Caco-2 (cell line): ENCODE data around the gene MYO7B. TPM values are rescaled to one million over a fixed set of nuclear protein-coding genes. Genes with fewer than 3 reads are reported as not detected.

Experiments
- BruUV-seq: library from RNA; stranded (reverse); fragments of 400-500 nt; replicated peaks from 2 replicates; lab custom pipeline; 2021; lab: Mats Ljungman, UMichigan
- CTCF ChIA-PET: fragments of 300-600 bp; sonication (Branson Sonifier 250); formaldehyde crosslinking; loops from one replicate; lab custom pipeline; 2022; ENCODE audit warnings: antibody characterized with exemption; lab: Charles Lee
- POLR2A ChIA-PET: fragments of 300-600 bp; sonication (Branson Sonifier 250); formaldehyde crosslinking; loops from one replicate; lab custom pipeline; 2022; ENCODE audit warnings: antibody characterized with exemption; lab: Charles Lee
- DNase-seq, 2 experiments: peaks; one replicate each; pipeline versions ENCODE4 v3.0.0 to v3.0.0-alpha.2; 2020 to 2022
- H3K27me3 ChIP-seq: replicated peaks from 2 replicates; pipeline ENCODE4 v1.6.0; 2011; ENCODE audit warnings: low read length; ENCODE audit not compliant: control insufficient read depth, insufficient read depth
- H3K36me3 ChIP-seq: 2 replicates; pipeline ENCODE4 v1.5.1; 2011; ENCODE audit warnings: low read length; ENCODE audit not compliant: control insufficient read depth, insufficient read depth
- H3K4me1 ChIP-seq: fragments of 250-450 bp; sonication (Bioruptor Pico); 2 replicates; pipeline ENCODE4 v1.5.1; 2020; ENCODE audit warnings: mild to moderate bottlenecking
- H3K4me3 ChIP-seq: 2 replicates; pipeline ENCODE4 v1.5.1; 2011; ENCODE audit warnings: low read depth, mild to moderate bottlenecking, control low read depth, low read length
- H3K9me3 ChIP-seq: fragments of 250-450 bp; sonication (Bioruptor Pico); 2 replicates; pipeline ENCODE4 v1.5.1; 2020; ENCODE audit warnings: mild to moderate bottlenecking, moderate library complexity
- H3K27ac Mint-ChIP-seq: one replicate; pipeline ENCODE4 v1.8.0; 2022; ENCODE audit warnings: mixed read lengths; ENCODE audit not compliant: unreplicated experiment
- H3K27me3 Mint-ChIP-seq: one replicate; pipeline ENCODE4 v1.8.0; 2022; ENCODE audit warnings: mixed read lengths; ENCODE audit not compliant: insufficient read depth, unreplicated experiment
- H3K36me3 Mint-ChIP-seq: one replicate; pipeline ENCODE4 v1.8.0; 2022; ENCODE audit warnings: mild to moderate bottlenecking, mixed read lengths; ENCODE audit not compliant: insufficient read depth, unreplicated experiment
- H3K4me1 Mint-ChIP-seq: one replicate; pipeline ENCODE4 v1.8.0; 2022; ENCODE audit warnings: low read depth, mixed read lengths; ENCODE audit not compliant: unreplicated experiment
- H3K4me3 Mint-ChIP-seq: one replicate; pipeline ENCODE4 v1.8.0; 2022; ENCODE audit warnings: mild to moderate bottlenecking, moderate library complexity, mixed read lengths; ENCODE audit not compliant: unreplicated experiment
- H3K9me3 Mint-ChIP-seq: one replicate; pipeline ENCODE4 v1.8.0; 2022; ENCODE audit warnings: mixed read lengths; ENCODE audit not compliant: unreplicated experiment
- CTCF ChIP-seq, 2 experiments: fragments of 200-600 bp in 1 of 2; IDR thresholded peaks; 1 replicate in 1 of 2; 2 replicates in 1 of 2; pipeline versions ENCODE4 v1.5.1 to v1.8.0; 2011 to 2022; ENCODE audit warnings: antibody characterized with exemption in 1 of 2, control low read depth in 1 of 2, inconsistent platforms in 1 of 2, low read depth in 1 of 2, low read length in 1 of 2, mild to moderate bottlenecking in 1 of 2, moderate library complexity in 1 of 2; ENCODE audit not compliant: insufficient read depth in 1 of 2, severe bottlenecking in 1 of 2, unreplicated experiment in 1 of 2
- intact Hi-C: fragments of 100-400 bp; cut with micrococcal nuclease; formaldehyde crosslinking; loops from one replicate; pipeline ENCODE4 v1.10.0; 2022; ENCODE audit not compliant: unreplicated experiment
- total RNA-seq: library from RNA; stranded (reverse); gene quantifications from 2 replicates; pipeline ENCODE4 v1.2.3, GENCODE V29; 2022

The MYO7B gene
- total RNA-seq, 1 experiment from 2014 or later: 0.27 TPM

- H3K27me3 ChIP-seq: no peaks in the 10 kb centered on the region
- Mint-ChIP-seq H3K4me3 (no peak overlapping the region), H3K36me3 (no peaks in the 10 kb centered on the region), H3K9me3 (peaks cover 8% of the 10 kb centered on the region), H3K4me1 (no peaks in the 10 kb centered on the region), H3K27me3 (peaks cover 7% of the 10 kb centered on the region), H3K27ac (no peak overlapping the region)
- TF ChIP-seq CTCF (IDR thresholded peaks at IDR 0.05; ENCODE audit: insufficient read depth in 1 of 2, low read depth in 1 of 2, low read length in 1 of 2, severe bottlenecking in 1 of 2, unreplicated experiment in 1 of 2): no peak
- CTCF ChIA-PET: no interaction called here
- POLR2A ChIA-PET: no interaction called here
- no peak for DNase-seq
- no peaks in the 10 kb centered on the region for H3K36me3 ChIP-seq
- intact Hi-C loops: no loop called here
- H3K9me3 ChIP-seq: 0 out of 2 replicates have a peak, but pooled peaks cover 5% of the 10 kb centered on the region
- no peak overlapping the region for H3K4me3 ChIP-seq
- no peaks in the 10 kb centered on the region for H3K4me1 ChIP-seq
- BruUV-seq: no TSS peak
Observed at GRCh38 chr2:127598711-127599110, 63.2 kb downstream of the MYO7B start.

GRCh38 chr2:127599211-127599610, 63.7 kb downstream of the MYO7B start:
- Histone ChIP-seq H3K36me3 (no peaks in the 10 kb centered on the region), H3K9me3 (0 out of 2 replicates have a peak, but pooled peaks cover 5% of the 10 kb centered on the region), H3K4me1 (no peaks in the 10 kb centered on the region), H3K27me3 (no peaks in the 10 kb centered on the region), H3K4me3 (no peak overlapping the region)
- DNase-seq: no peak
- BruUV-seq: no TSS peak
- H3K9me3 Mint-ChIP-seq: peaks cover 8% of the 10 kb centered on the region
- H3K27ac Mint-ChIP-seq: no peak overlapping the region
- no peaks in the 10 kb centered on the region for H3K36me3 Mint-ChIP-seq
- TF ChIP-seq CTCF (IDR thresholded peaks at IDR 0.05; ENCODE audit: insufficient read depth in 1 of 2, low read depth in 1 of 2, low read length in 1 of 2, severe bottlenecking in 1 of 2, unreplicated experiment in 1 of 2): no peak
- H3K4me3 Mint-ChIP-seq: no peak overlapping the region
- peaks cover 7% of the 10 kb centered on the region for H3K27me3 Mint-ChIP-seq
- ChIA-PET CTCF (no interaction called here), POLR2A (no interaction called here)
- intact Hi-C loops: no loop called here
- no peaks in the 10 kb centered on the region for H3K4me1 Mint-ChIP-seq

- no peaks in the 10 kb centered on the region for H3K4me1 ChIP-seq
- H3K9me3 ChIP-seq: 0 out of 2 replicates have a peak, but pooled peaks cover 5% of the 10 kb centered on the region
- Mint-ChIP-seq H3K4me1 (no peaks in the 10 kb centered on the region), H3K9me3 (peaks cover 8% of the 10 kb centered on the region), H3K27me3 (no peaks in the 10 kb centered on the region), H3K4me3 (no peak overlapping the region), H3K36me3 (peaks cover 5% of the 10 kb centered on the region), H3K27ac (no peak overlapping the region)
- peak in 1 of 2 experiments; percentile 10 for DNase-seq
- intact Hi-C loops: no loop called here
- no peaks in the 10 kb centered on the region for H3K36me3 ChIP-seq
- BruUV-seq: no TSS peak
- ChIA-PET POLR2A (interaction anchor here (0.5 kb wide), 1 partner anchor 193 kb away, joined by 4 read pairs; no protein-coding TSS in a partner anchor), CTCF (no interaction called here)
- H3K27me3 ChIP-seq: no peaks in the 10 kb centered on the region
- TF ChIP-seq CTCF (IDR thresholded peaks at IDR 0.05; ENCODE audit: insufficient read depth in 1 of 2, low read depth in 1 of 2, low read length in 1 of 2, severe bottlenecking in 1 of 2, unreplicated experiment in 1 of 2): no peak
- no peak overlapping the region for H3K4me3 ChIP-seq
Observed at GRCh38 chr2:127604986-127605385, 69.5 kb downstream of the MYO7B start.
